ENCODE data around the gene PTPRR. TPM values are rescaled to one million over a fixed set of nuclear protein-coding genes. Genes with fewer than 3 reads are reported as not detected.
A peak's percentile ranks its signal among the peaks of the same experiment; 100 is the strongest.

Gene PTPRR
- total and polyA plus RNA-seq, 4 donors: 0.02 to 0.08 TPM; not detected in 2

DNA sequence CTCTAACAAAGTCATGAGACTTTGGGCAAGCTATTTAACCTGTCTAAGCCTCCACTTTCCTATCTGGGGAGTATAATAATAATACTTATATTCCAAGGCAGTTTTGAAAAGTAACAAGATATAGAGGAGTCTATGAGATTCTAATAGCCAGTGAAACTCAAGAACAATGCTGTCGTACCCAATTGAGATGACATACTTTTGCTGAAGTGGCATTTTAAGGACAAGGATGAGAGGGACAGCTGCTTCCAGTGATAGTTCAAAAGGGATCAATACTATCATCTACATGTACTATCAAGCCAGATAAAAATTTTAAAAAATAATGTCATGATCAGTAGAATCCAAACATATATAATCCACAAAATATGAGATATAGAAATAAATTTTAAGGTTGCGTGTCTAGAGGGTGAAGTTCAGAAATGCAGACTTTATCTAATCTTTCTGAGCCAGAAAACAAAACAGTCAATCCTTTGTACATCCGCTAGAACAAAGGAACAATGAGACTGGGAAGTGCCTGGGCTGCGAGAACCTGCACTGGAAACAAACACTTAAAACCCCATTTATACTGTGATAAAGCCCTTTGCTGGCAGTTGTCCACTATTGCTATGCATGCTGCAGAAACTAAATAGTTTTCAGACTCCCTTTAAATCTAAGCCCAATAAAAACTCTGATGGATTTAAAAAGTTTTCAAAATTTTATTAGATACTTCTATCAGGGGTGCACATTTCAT lies 321.9 kb downstream of the PTPRR start:
- TF ChIP-seq HNF4G (IDR thresholded peaks at IDR 0.05) (no peak), EGR1 (IDR thresholded peaks at IDR 0.05; ENCODE audit: low read depth in 2 of 2) (no peak), NR2F2 (IDR thresholded peaks at IDR 0.05) (peak; percentile 60), GABPA (IDR thresholded peaks at IDR 0.05 in 1 of 2, conservative IDR thresholded peaks at IDR 0.05 in 1 of 2) (no peak)
- H3K27me3 ChIP-seq (ENCODE audit: control insufficient read depth in 4 of 4, insufficient read depth in 4 of 4, low read length in 3 of 4): no peaks in the 10 kb centered on the region
- H3K36me3 ChIP-seq (ENCODE audit: control insufficient read depth in 4 of 4, insufficient read depth in 3 of 4, low read depth in 1 of 4, low read length in 3 of 4): no peaks in the 10 kb centered on the region
- no peaks in the 10 kb centered on the region for H3K4me1 ChIP-seq (ENCODE audit: control insufficient read depth in 4 of 4, insufficient read depth in 4 of 4, low read length in 3 of 4)
- 40% methylated on average over 4 of the region's 4 CpGs for WGBS
- no peak for DNase-seq (ENCODE audit: low spot score)
- no peaks in the 10 kb centered on the region for H3K9me3 ChIP-seq (ENCODE audit: control insufficient read depth in 4 of 4, low read length in 3 of 4)
- H3K9ac ChIP-seq (ENCODE audit: low read depth in 1 of 2, low read length in 2 of 2): no peak overlapping the region
- no peak overlapping the region for H3K4me3 ChIP-seq (ENCODE audit: low read depth in 1 of 3, low read length in 3 of 3)
- H3K27ac ChIP-seq (ENCODE audit: low read depth in 1 of 2, low read length in 2 of 2): no peak overlapping the region

DNA sequence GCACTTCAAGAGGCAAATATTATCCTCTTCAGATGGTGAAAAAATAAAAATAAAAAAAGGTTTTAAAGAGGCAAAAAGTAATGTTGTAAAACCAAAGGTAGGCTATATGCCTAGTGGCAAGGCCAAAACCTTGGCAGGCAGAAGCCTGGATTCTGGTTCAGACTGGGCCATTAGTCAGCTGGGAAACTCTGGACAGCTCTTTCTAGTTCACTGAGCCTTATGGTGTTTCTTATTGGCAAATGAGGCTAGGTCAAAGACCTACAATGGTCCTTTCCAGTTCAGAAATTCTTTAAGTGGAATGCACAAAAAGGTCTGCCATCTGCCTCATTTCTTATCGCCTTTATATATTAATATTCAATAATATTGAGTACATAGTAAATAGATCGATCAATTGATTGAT lies 327.9 kb downstream of the PTPRR start:
- no peaks in the 10 kb centered on the region for H3K4me1 ChIP-seq (ENCODE audit: control insufficient read depth in 4 of 4, insufficient read depth in 4 of 4, low read length in 3 of 4)
- no peak for TF ChIP-seq HNF4A (conservative IDR thresholded peaks at IDR 0.05)
- TF ChIP-seq YY1 (IDR thresholded peaks at IDR 0.05): no peak
- no peak for TF ChIP-seq EGR1 (IDR thresholded peaks at IDR 0.05; ENCODE audit: low read depth in 2 of 2)
- TF ChIP-seq REST (IDR thresholded peaks at IDR 0.05): no peak
- TF ChIP-seq, protein P1, sequence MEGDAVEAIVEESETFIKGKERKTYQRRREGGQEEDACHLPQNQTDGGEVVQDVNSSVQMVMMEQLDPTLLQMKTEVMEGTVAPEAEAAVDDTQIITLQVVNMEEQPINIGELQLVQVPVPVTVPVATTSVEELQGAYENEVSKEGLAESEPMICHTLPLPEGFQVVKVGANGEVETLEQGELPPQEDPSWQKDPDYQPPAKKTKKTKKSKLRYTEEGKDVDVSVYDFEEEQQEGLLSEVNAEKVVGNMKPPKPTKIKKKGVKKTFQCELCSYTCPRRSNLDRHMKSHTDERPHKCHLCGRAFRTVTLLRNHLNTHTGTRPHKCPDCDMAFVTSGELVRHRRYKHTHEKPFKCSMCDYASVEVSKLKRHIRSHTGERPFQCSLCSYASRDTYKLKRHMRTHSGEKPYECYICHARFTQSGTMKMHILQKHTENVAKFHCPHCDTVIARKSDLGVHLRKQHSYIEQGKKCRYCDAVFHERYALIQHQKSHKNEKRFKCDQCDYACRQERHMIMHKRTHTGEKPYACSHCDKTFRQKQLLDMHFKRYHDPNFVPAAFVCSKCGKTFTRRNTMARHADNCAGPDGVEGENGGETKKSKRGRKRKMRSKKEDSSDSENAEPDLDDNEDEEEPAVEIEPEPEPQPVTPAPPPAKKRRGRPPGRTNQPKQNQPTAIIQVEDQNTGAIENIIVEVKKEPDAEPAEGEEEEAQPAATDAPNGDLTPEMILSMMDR (IDR thresholded peaks at IDR 0.05; ENCODE audit: low read depth, low read length, missing input control): no peak
- no peak for TF ChIP-seq SP1 (IDR thresholded peaks at IDR 0.05)
- no peak for TF ChIP-seq ATF3 (IDR thresholded peaks at IDR 0.05)
- TF ChIP-seq GABPA (IDR thresholded peaks at IDR 0.05 in 1 of 2, conservative IDR thresholded peaks at IDR 0.05 in 1 of 2): no peak
- TF ChIP-seq MAX (IDR thresholded peaks at IDR 0.05): no peak
- TF ChIP-seq ZBTB33 (IDR thresholded peaks at IDR 0.05): no peak
- no peak for TF ChIP-seq TAF1 (conservative IDR thresholded peaks at IDR 0.05)
- TF ChIP-seq NR2F2 (IDR thresholded peaks at IDR 0.05): no peak
- no peak for TF ChIP-seq FOXA2 (IDR thresholded peaks at IDR 0.05)
- no peak overlapping the region for H3K27ac ChIP-seq (ENCODE audit: low read depth in 1 of 2, low read length in 2 of 2)
- no peak overlapping the region for H3K4me3 ChIP-seq (ENCODE audit: low read depth in 1 of 3, low read length in 3 of 3)
- no peaks in the 10 kb centered on the region for H3K36me3 ChIP-seq (ENCODE audit: control insufficient read depth in 4 of 4, insufficient read depth in 3 of 4, low read depth in 1 of 4, low read length in 3 of 4)
- no peak overlapping the region for H3K9ac ChIP-seq (ENCODE audit: low read depth in 1 of 2, low read length in 2 of 2)
- no peaks in the 10 kb centered on the region for H3K27me3 ChIP-seq (ENCODE audit: control insufficient read depth in 4 of 4, insufficient read depth in 4 of 4, low read length in 3 of 4)
- H3K9me3 ChIP-seq (ENCODE audit: control insufficient read depth in 4 of 4, low read length in 3 of 4): no peaks in the 10 kb centered on the region
- WGBS: 81% methylated on average over 2 of the region's 2 CpGs
- DNase-seq (ENCODE audit: low spot score): no peak

Measured in liver (tissue), 9 donors.